Measurements from ENCODE around the gene ZNF813.
"Not testable (repeated sequence)": the region's sequence is repeated elsewhere in the genome, so short reads cannot be mapped to it uniquely, and the experiment has no call there.

Gene ZNF813

GRCh38 chr19:53483751-53484150 is 16.2 kb downstream of the ZNF813 start:
- DNase-seq (ENCODE audit: low read depth in 2 of 2) = not testable (repeated sequence)

DNA sequence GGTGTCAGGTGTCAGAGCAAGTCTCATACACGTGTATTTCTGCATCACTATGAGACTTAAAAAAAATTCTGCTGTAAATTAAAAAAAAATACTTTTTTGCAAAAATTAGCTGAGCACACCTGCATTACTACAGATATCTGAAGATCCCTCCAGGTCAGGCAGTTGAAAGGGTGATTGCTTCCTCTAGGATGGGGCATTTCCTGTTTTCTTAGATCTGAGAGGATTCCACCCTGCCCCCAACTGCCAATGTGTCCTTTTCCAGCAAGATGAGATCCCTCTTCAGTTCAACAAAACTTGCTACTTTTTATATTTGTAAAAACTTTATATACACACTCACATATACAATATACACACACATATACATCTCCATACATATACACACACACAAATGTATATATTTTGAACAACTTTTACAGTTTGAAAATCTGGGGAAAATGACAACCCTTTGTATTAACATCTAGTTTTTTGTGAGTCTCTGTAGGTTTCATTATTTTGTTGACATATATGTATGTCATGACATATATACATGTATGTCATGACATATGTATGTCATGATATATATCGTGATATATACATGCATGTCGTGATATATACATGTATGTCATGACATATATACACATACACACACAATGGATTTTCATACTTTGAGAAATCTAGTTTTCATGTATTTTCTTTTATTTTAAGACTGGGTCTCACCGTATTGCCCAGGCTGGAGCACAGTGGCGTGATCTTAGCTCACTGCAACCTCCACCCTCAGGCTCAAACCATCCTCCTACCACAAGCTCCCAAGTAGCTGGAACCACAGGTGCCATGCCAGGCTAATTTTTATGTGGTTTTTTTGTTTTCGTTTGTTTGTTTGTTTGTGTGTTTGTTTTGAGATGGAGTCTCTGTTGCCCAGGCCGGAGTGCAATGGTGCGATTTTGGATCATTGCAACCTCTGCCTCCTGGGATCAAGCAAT is 17.8 kb downstream of the ZNF813 start:
- DNase-seq (ENCODE audit: low read depth in 2 of 2) = no peak

GRCh38 chr19:53492153-53492552 is 24.6 kb downstream of the ZNF813 start:
- DNase-seq (ENCODE audit: low read depth in 2 of 2) = no peak

GRCh38 chr19:53497311-53498023 is 29.9 kb downstream of the ZNF813 start:
- DNase-seq (ENCODE audit: low read depth in 2 of 2) = not testable (repeated sequence)

- DNase-seq (ENCODE audit: low read depth in 2 of 2) = not testable (repeated sequence)
Measured at GRCh38 chr19:53498024-53498395, 30.5 kb downstream of the ZNF813 start.

DNA sequence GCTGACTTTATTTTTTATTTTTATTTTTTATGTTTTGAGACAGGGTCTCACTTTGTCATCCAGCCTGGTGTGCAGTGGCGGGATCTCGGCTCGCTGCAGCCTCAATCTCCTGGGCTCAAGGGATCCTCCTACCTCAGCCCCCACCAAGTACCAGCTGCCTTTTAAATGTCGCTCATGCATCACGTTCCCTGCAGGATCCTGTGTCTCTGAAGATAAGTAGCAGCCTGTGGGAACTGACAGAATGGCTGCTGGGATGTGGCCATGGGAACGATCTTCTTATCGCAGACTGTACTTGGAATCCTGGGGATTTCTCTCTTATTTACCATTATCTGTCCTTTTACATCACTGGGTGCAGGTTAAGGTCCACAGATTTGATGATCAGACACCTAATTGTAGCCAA is 35.6 kb downstream of the ZNF813 start:
- DNase-seq (ENCODE audit: low read depth in 2 of 2) = not testable (repeated sequence)

- DNase-seq (ENCODE audit: low read depth in 2 of 2) = not testable (repeated sequence)
Measured at GRCh38 chr19:53503671-53504364, 36.3 kb downstream of the ZNF813 start.

DNA sequence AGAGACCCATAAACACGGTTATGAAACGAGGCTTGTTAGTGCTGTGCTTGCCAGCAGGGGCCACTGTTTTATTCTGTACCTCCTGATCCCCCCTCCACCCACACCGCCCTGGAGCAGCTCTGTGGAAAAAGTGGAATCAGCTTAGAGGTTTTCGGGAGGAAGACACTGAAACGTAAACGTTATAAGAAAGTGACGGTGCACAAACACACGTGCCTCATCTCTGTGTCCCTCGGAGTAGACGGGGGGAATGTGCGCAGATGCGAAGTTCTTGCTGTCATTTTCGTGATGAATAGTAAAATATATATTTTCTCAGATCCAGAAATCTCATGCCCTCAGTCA is 36.8 kb downstream of the ZNF813 start:
- not testable (repeated sequence) for DNase-seq (ENCODE audit: low read depth in 2 of 2)

GRCh38 chr19:53504885-53505284 is 37.4 kb downstream of the ZNF813 start:
- no peak for DNase-seq (ENCODE audit: low read depth in 2 of 2)

GRCh38 chr19:53506728-53507127 is 39.2 kb downstream of the ZNF813 start:
- DNase-seq (ENCODE audit: low read depth in 2 of 2) = no peak

GRCh38 chr19:53507523-53508442 is 40.2 kb downstream of the ZNF813 start:
- no peak for DNase-seq (ENCODE audit: low read depth in 2 of 2)

- DNase-seq (ENCODE audit: low read depth in 2 of 2) = no peak
Measured at GRCh38 chr19:53509443-53509842, 41.9 kb downstream of the ZNF813 start.

GRCh38 chr19:53509845-53510244 is 42.3 kb downstream of the ZNF813 start:
- no peak for DNase-seq (ENCODE audit: low read depth in 2 of 2)

GRCh38 chr19:53511357-53511756 is 43.8 kb downstream of the ZNF813 start:
- no peak for DNase-seq (ENCODE audit: low read depth in 2 of 2)

DNA sequence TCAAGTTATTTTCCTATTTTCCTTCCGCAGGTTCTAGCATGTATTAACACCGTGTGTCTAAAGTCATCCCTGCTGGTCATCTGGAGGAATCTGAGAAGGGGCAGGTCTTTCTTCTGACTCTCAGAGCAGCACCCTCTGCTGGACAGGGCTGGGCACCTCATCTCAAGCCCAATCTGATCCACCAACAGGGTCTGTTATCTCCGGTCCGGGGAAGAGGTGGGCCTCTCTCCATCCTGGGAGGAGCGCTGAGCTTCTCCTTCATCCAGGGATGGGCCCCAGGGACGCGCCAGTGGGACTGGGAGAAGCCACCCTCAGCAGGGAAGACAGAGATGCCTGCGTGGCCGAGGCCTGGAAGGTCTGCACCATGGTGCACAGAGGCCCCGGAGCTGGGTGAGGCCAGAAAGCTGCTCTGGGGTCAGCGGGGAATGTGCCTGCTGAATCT is 44.4 kb downstream of the ZNF813 start:
- DNase-seq (ENCODE audit: low read depth in 2 of 2) = peak in 1 of 2 donors; percentile 26

DNA sequence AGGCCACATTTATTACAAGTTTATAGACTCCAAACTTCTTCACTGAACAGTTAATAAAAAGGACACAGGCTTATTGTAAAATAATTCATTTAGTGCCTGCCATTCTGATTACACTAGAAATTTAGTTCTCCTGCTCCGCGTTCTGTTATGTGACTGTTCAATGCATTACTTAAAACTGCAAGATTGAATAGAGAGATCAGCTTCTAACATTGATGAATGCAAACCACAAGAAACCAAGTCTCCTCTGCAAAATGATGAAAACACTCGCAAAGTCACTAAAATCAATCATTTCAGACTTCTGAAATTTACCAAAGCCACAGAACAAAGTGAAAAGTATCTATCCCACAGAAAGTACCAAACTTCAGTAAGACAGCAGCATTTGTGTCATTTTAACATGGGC is 47.5 kb downstream of the ZNF813 start:
- not testable (repeated sequence) for DNase-seq (ENCODE audit: low read depth in 2 of 2)

GRCh38 chr19:53517114-53517741 is 49.7 kb downstream of the ZNF813 start:
- no peak for DNase-seq (ENCODE audit: low read depth in 2 of 2)

DNA sequence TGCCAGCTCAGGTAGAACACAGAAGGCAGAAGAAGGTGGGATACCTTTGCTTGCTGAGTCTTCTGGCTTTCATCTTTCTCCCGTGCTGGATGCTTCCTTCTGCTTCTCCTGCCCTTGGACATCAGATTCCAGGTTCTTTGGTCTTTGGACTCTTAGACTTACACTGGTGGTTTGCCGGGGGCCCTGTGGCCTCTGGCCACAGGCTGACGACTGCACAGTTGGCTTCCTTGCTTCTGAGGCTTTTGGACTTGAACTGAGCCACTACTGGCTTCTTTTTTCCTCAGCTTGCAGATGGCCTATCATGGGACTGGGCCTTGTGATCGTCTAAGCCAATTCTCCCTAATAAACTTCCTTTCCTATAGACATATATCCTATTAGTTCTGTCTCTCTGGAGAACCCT is 50.6 kb downstream of the ZNF813 start:
- no peak for DNase-seq (ENCODE audit: low read depth in 2 of 2)

GRCh38 chr19:53518716-53519115 is 51.2 kb downstream of the ZNF813 start:
- DNase-seq (ENCODE audit: low read depth in 2 of 2) = no peak

GRCh38 chr19:53519446-53519845 is 51.9 kb downstream of the ZNF813 start:
- DNase-seq (ENCODE audit: low read depth in 2 of 2) = no peak

- no peak for DNase-seq (ENCODE audit: low read depth in 2 of 2)
Measured at GRCh38 chr19:53520163-53520546, 52.6 kb downstream of the ZNF813 start.
